CD14-positive monocyte (primary cell): ENCODE measurements around the gene UPK1A. TPM values are rescaled to one million over a fixed set of nuclear protein-coding genes. Genes with fewer than 3 reads are reported as not detected.
A peak's percentile ranks its signal among the peaks of the same experiment; 100 is the strongest.

ENCODE experiments used
- DNase-seq, 3 donors: peaks; one replicate each; pipeline ENCODE4 v3.0.0-alpha.2; 2011 to 2022
- H2AFZ ChIP-seq: 2 replicates; pipeline ENCODE4 v1.6.0; 2012; ENCODE audit warnings: mild to moderate bottlenecking, low read depth, low read length, inconsistent platforms; ENCODE audit not compliant: insufficient read depth, poor library complexity, severe bottlenecking
- H3K27ac ChIP-seq, 2 donors: 1 replicate in 1 of 2; 2 replicates in 1 of 2; pipeline ENCODE4 v1.5.1; 2012 to 2013; ENCODE audit warnings: low read length in 2 of 2, control low read depth in 1 of 2, inconsistent platforms in 1 of 2, low read depth in 1 of 2, mild to moderate bottlenecking in 1 of 2
- H3K27me3 ChIP-seq, 2 donors: one replicate each; pipeline versions ENCODE4 v1.6.0 to v1.6.1; 2011 to 2013; ENCODE audit warnings: low read length in 2 of 2; ENCODE audit not compliant: control insufficient read depth in 2 of 2, insufficient read depth in 2 of 2
- H3K36me3 ChIP-seq, 2 donors: replicated peaks in 1 of 2; 1 replicate in 1 of 2; 2 replicates in 1 of 2; pipeline versions ENCODE4 v1.5.1 to v1.6.1; 2012 to 2013; ENCODE audit warnings: low read length in 2 of 2, control low read depth in 1 of 2, inconsistent platforms in 1 of 2, mild to moderate bottlenecking in 1 of 2; ENCODE audit not compliant: insufficient read depth in 2 of 2, control insufficient read depth in 1 of 2
- H3K4me1 ChIP-seq, 2 donors: 1 replicate in 1 of 2; 2 replicates in 1 of 2; pipeline versions ENCODE4 v1.5.1 to v1.6.1; 2012 to 2013; ENCODE audit warnings: low read length in 2 of 2, control low read depth in 1 of 2, inconsistent platforms in 1 of 2, mild to moderate bottlenecking in 1 of 2, moderate library complexity in 1 of 2; ENCODE audit not compliant: insufficient read depth in 2 of 2, control insufficient read depth in 1 of 2
- H3K4me2 ChIP-seq: replicated peaks from 2 replicates; pipeline ENCODE3; 2012; ENCODE audit warnings: low read length, moderate library complexity, mild to moderate bottlenecking; ENCODE audit not compliant: poor library complexity, severe bottlenecking; ENCODE audit errors: extremely low read depth
- H3K4me3 ChIP-seq, 3 experiments: fragments of 200-600 bp in 1 of 3; sonication (generic) in 1 of 3; replicated peaks in 1 of 3; 1 replicate in 2 of 3; 2 replicates in 1 of 3; pipeline ENCODE4 v1.5.1; 2011 to 2013; ENCODE audit warnings: low read length in 3 of 3, mild to moderate bottlenecking in 3 of 3, control low read depth in 2 of 3, low read depth in 2 of 3, inconsistent platforms in 1 of 3, moderate library complexity in 1 of 3
- H3K79me2 ChIP-seq: 2 replicates; pipeline ENCODE4 v1.6.0; 2012; ENCODE audit warnings: mild to moderate bottlenecking, control low read depth, inconsistent platforms, low read length, moderate library complexity; ENCODE audit not compliant: insufficient read depth
- H3K9ac ChIP-seq: 2 replicates; pipeline ENCODE4 v1.6.0; 2017; ENCODE audit warnings: low read length, mild to moderate bottlenecking; ENCODE audit not compliant: insufficient read depth, poor library complexity, severe bottlenecking
- H3K9me3 ChIP-seq, 2 donors: replicated peaks in 1 of 2; 1 replicate in 1 of 2; 2 replicates in 1 of 2; pipeline versions ENCODE4 v1.5.1 to v1.6.1; 2012 to 2013; ENCODE audit warnings: low read length in 2 of 2, control low read depth in 1 of 2; ENCODE audit not compliant: control insufficient read depth in 1 of 2, insufficient read depth in 1 of 2
- H4K20me1 ChIP-seq: 2 replicates; pipeline ENCODE4 v1.6.0; 2012; ENCODE audit warnings: mild to moderate bottlenecking, low read length, control low read depth, moderate library complexity; ENCODE audit not compliant: insufficient read depth
- H3K27ac Mint-ChIP-seq, 7 donors: one replicate each; pipeline ENCODE4 v1.8.0; 2020; ENCODE audit warnings: mild to moderate bottlenecking in 7 of 7, mixed read lengths in 7 of 7, moderate library complexity in 6 of 7, inconsistent platforms in 2 of 7
- H3K27me3 Mint-ChIP-seq, 3 donors: one replicate each; pipeline ENCODE4 v1.8.0; 2021 to 2022; ENCODE audit warnings: low read depth in 3 of 3, mild to moderate bottlenecking in 3 of 3, mixed read lengths in 3 of 3, moderate library complexity in 3 of 3, inconsistent platforms in 1 of 3
- H3K36me3 Mint-ChIP-seq, 2 donors: one replicate each; pipeline ENCODE4 v1.8.0; 2020; ENCODE audit warnings: mixed read lengths in 2 of 2, inconsistent platforms in 1 of 2, mild to moderate bottlenecking in 1 of 2
- H3K4me1 Mint-ChIP-seq: one replicate; pipeline ENCODE4 v1.8.0; 2020; ENCODE audit warnings: mild to moderate bottlenecking, mixed read lengths
- H3K4me3 Mint-ChIP-seq, 2 donors: one replicate each; pipeline ENCODE4 v1.8.0; 2020; ENCODE audit warnings: mild to moderate bottlenecking in 2 of 2, mixed read lengths in 2 of 2, moderate library complexity in 1 of 2
- H3K9me3 Mint-ChIP-seq, 7 donors: one replicate each; pipeline ENCODE4 v1.8.0; 2020 to 2022; ENCODE audit warnings: mixed read lengths in 7 of 7, mild to moderate bottlenecking in 6 of 7, moderate library complexity in 6 of 7, inconsistent platforms in 2 of 7
- WGBS: methylation state at CpG from one replicate; pipeline ENCODE4 v1.1.5; 2013; ENCODE audit warnings: missing lambda C conversion rate; ENCODE audit not compliant: insufficient coverage; 5-methylcytosine and 5-hydroxymethylcytosine counted together
- intact Hi-C, 2 donors: fragments of 100-400 bp; cut with micrococcal nuclease; formaldehyde crosslinking; loops; one replicate each; pipeline versions ENCODE4 v1.15.0 to v1.15.1; 2023
- polyA plus RNA-seq, 3 donors: library from polyadenylated mRNA; depleted of rRNA in 1 of 3; unstranded in 2 of 3; stranded (reverse) in 1 of 3; fragments of 300-500 nt in 2 of 3; fragments of >200 nt in 1 of 3; fragmentation: Illumina TruSeq in 2 of 3; gene quantifications; 1 replicate in 2 of 3; 2 replicates in 1 of 3; pipeline ENCODE4 v1.2.3, GENCODE V29; 2012 to 2021
- TF ChIP-seq, protein P1 (sequence below): fragments of 200-600 bp; IDR thresholded peaks from one replicate; pipeline ENCODE4 v1.8.0; 2022; ENCODE audit warnings: antibody characterized with exemption, mild to moderate bottlenecking

UPK1A gene
- polyA plus RNA-seq, 3 donors, result not detected

DNA sequence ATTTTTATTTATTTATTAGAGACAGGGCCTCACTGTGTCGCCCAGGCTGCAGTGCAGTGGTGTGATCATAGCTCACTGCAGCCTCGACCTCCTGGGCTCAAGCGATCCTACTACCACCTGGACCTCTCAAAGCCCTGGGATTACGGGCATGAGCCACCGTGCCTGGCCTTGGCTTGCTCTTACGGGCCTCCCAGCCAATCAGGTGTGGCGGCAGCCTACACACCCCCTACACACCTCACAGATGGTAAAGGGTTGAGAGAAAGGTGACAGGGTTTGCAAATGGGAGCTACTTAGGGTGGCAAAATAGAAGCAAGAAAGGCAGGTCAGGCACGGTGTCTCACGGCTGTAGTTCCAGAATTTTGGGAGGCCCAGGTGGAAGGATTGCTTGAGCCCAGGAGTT, 37.0 kb downstream of the UPK1A start:
- Histone ChIP-seq H3K27ac (no peak overlapping the region), H3K79me2 (no peaks in the 10 kb centered on the region), H3K9me3 (no peaks in the 10 kb centered on the region), H4K20me1 (no peaks in the 10 kb centered on the region), H2AFZ (no peak overlapping the region), H3K9ac (no peak overlapping the region), H3K4me2 (no peak overlapping the region), H3K36me3 (no peaks in the 10 kb centered on the region), H3K4me1 (peaks cover 12 to 13% of the 10 kb centered on the region in 2 donors), H3K4me3 (no peak overlapping the region), H3K27me3 (peaks cover 0 to 23% of the 10 kb centered on the region in 2 donors)
- no peak for DNase-seq
- Mint-ChIP-seq H3K27me3 (peaks cover 31 to 35% (median 33%) of the 10 kb centered on the region in 3 donors), H3K9me3 (peaks cover 0 to 12% (median 3%) of the 10 kb centered on the region in 7 donors), H3K4me1 (peaks cover 9% of the 10 kb centered on the region), H3K36me3 (peaks cover 0 to 4% of the 10 kb centered on the region in 2 donors), H3K4me3 (peak overlapping the region in 1 of 2 donors; percentile 99), H3K27ac (no peak overlapping the region)
- intact Hi-C loops, result no loop called here
- TF ChIP-seq, protein P1, sequence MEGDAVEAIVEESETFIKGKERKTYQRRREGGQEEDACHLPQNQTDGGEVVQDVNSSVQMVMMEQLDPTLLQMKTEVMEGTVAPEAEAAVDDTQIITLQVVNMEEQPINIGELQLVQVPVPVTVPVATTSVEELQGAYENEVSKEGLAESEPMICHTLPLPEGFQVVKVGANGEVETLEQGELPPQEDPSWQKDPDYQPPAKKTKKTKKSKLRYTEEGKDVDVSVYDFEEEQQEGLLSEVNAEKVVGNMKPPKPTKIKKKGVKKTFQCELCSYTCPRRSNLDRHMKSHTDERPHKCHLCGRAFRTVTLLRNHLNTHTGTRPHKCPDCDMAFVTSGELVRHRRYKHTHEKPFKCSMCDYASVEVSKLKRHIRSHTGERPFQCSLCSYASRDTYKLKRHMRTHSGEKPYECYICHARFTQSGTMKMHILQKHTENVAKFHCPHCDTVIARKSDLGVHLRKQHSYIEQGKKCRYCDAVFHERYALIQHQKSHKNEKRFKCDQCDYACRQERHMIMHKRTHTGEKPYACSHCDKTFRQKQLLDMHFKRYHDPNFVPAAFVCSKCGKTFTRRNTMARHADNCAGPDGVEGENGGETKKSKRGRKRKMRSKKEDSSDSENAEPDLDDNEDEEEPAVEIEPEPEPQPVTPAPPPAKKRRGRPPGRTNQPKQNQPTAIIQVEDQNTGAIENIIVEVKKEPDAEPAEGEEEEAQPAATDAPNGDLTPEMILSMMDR, result no peak
- 68% methylated on average over 4 of the region's 9 CpGs for WGBS

DNA sequence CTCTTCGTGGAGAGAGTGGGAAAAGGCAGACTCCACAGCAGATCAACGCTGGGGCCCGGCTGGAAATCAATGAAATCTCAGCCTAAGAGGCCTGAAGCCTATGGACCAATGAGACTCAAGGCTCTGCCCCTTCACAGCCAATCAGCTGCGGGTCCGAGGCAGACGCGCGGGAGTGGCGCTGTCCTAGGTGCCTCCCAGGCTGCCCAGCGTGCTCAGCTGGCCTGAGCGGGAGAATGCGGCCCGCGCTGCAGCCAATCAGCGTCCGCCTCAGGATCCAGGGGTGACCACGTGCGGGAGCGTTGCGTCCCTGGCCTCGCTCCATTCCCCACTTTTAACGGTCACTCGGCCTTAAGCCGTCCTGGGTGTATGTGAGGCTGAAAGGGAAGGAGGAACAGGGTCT, 37.9 kb downstream of the UPK1A start, which contains the start of gene ZBTB32:
Gene ZBTB32, plus strand, starts transcription at position 341 of the 400 bp plus-strand sequence. CDS start 10,069 bp downstream, outside the sequence.
- TF ChIP-seq, protein P1, result no peak
- Histone ChIP-seq H3K27ac (no peak within 1 kb of the TSS), H3K4me2 (no peak within 1 kb of the TSS), H3K4me1 (peaks cover 12 to 13% of the 10 kb centered on the region in 2 donors), H3K4me3 (no peak within 1 kb of the TSS), H3K36me3 (no peaks in the 10 kb centered on the region), H4K20me1 (no peaks in the 10 kb centered on the region), H2AFZ (no peak within 1 kb of the TSS), H3K27me3 (peaks cover 0 to 23% of the 10 kb centered on the region in 2 donors), H3K9me3 (no peaks in the 10 kb centered on the region), H3K9ac (no peak within 1 kb of the TSS), H3K79me2 (no peaks in the 10 kb centered on the region)
- peaks cover 0 to 4% of the 10 kb centered on the region in 2 donors for H3K36me3 Mint-ChIP-seq
- no peak for DNase-seq
- WGBS, result 29% methylated on average over 23 of the region's 24 CpGs
- H3K27ac Mint-ChIP-seq, result no peak within 1 kb of the TSS
- peaks cover 0 to 12% (median 3%) of the 10 kb centered on the region in 7 donors for H3K9me3 Mint-ChIP-seq
- peaks cover 31 to 34% (median 32%) of the 10 kb centered on the region in 3 donors for H3K27me3 Mint-ChIP-seq
- peak within 1 kb of the TSS in 1 of 2 donors; percentile 99 for H3K4me3 Mint-ChIP-seq
- intact Hi-C loops, result no loop called here
- H3K4me1 Mint-ChIP-seq, result peaks cover 9% of the 10 kb centered on the region
